Osteoblast (primary cell): ENCODE measurements around the gene METTL22. TPM values are rescaled to one million over a fixed set of nuclear protein-coding genes. Genes with fewer than 3 reads are reported as not detected.

Experiments used
- DNase-seq: peaks from one replicate; pipeline ENCODE4 v3.0.0; 2011; ENCODE audit warnings: low spot score, mixed read lengths; ENCODE audit not compliant: insufficient read length; ENCODE audit errors: missing footprints
- H2AFZ ChIP-seq: 2 replicates; pipeline ENCODE4 v1.6.0; 2011; ENCODE audit warnings: mild to moderate bottlenecking, low read length
- H3K27ac ChIP-seq: 2 replicates; pipeline ENCODE4 v1.5.1; 2011; ENCODE audit warnings: mild to moderate bottlenecking, low read depth, low read length, moderate library complexity
- H3K27me3 ChIP-seq: 2 replicates; pipeline ENCODE4 v1.6.0; 2012; ENCODE audit warnings: mild to moderate bottlenecking, control low read depth, inconsistent platforms, low read length, moderate library complexity; ENCODE audit not compliant: insufficient read depth
- H3K36me3 ChIP-seq: 2 replicates; pipeline ENCODE4 v1.5.1; 2011; ENCODE audit warnings: mild to moderate bottlenecking, low read length, control low read depth, moderate library complexity; ENCODE audit not compliant: insufficient read depth
- H3K4me1 ChIP-seq: 2 replicates; pipeline ENCODE4 v1.5.1; 2011; ENCODE audit warnings: mild to moderate bottlenecking, low read length, control low read depth, moderate library complexity; ENCODE audit not compliant: insufficient read depth
- H3K4me2 ChIP-seq: 2 replicates; pipeline ENCODE4 v1.6.0; 2011; ENCODE audit warnings: mild to moderate bottlenecking, low read length; ENCODE audit not compliant: insufficient read depth
- H3K4me3 ChIP-seq: fragments of 200-600 bp; sonication (generic); 3 replicates; pipeline ENCODE4 v1.5.1; 2012; ENCODE audit warnings: mild to moderate bottlenecking, low read length, inconsistent platforms; ENCODE audit not compliant: insufficient read depth
- H3K79me2 ChIP-seq: 2 replicates; pipeline ENCODE4 v1.6.0; 2012; ENCODE audit warnings: mild to moderate bottlenecking, low read length, control low read depth, inconsistent platforms; ENCODE audit not compliant: insufficient read depth
- H3K9me3 ChIP-seq: 2 replicates; pipeline ENCODE4 v1.5.1; 2011; ENCODE audit warnings: low read depth, low read length, control low read depth
- H4K20me1 ChIP-seq: 2 replicates; pipeline ENCODE4 v1.6.0; 2012; ENCODE audit warnings: mild to moderate bottlenecking, low read length, control low read depth; ENCODE audit not compliant: insufficient read depth
- total RNA-seq: library from RNA; depleted of rRNA; stranded (reverse); fragments of >200 nt; gene quantifications from 2 replicates; pipeline ENCODE4 v1.2.3, GENCODE V29; 2012
- TF ChIP-seq, protein P1 (sequence below): IDR thresholded peaks from 2 replicates; pipeline ENCODE4 v1.5.1; 2011; ENCODE audit warnings: mild to moderate bottlenecking, low read depth, low read length, moderate library complexity; ENCODE audit errors: extremely low read depth

Gene METTL22
- total RNA-seq, 1 donor, result 46.0 TPM

DNA sequence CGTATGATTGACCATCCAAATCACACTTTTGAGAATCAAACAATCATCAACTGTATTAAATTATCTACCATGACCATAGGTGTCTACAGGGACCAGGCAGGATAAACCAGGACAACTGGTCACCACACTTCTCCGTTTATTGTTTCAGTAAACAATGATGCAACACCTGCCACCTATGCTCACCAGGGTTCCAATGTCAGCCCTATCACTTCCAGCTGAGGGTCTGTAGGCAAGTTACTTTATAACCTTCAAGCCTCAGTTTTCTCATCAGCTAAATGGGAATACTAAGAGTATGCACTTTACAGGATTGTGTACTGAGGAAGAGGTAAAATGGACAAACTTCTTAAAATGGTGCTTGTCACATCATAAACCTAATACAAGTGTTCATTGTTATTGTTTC lies 46.1 kb upstream of the METTL22 start:
- H4K20me1 ChIP-seq, result no peaks in the 10 kb centered on the region
- TF ChIP-seq, protein P1, sequence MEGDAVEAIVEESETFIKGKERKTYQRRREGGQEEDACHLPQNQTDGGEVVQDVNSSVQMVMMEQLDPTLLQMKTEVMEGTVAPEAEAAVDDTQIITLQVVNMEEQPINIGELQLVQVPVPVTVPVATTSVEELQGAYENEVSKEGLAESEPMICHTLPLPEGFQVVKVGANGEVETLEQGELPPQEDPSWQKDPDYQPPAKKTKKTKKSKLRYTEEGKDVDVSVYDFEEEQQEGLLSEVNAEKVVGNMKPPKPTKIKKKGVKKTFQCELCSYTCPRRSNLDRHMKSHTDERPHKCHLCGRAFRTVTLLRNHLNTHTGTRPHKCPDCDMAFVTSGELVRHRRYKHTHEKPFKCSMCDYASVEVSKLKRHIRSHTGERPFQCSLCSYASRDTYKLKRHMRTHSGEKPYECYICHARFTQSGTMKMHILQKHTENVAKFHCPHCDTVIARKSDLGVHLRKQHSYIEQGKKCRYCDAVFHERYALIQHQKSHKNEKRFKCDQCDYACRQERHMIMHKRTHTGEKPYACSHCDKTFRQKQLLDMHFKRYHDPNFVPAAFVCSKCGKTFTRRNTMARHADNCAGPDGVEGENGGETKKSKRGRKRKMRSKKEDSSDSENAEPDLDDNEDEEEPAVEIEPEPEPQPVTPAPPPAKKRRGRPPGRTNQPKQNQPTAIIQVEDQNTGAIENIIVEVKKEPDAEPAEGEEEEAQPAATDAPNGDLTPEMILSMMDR, result no peak
- no peaks in the 10 kb centered on the region for H3K4me1 ChIP-seq
- H3K79me2 ChIP-seq, result no peaks in the 10 kb centered on the region
- peaks cover 17% of the 10 kb centered on the region for H3K27me3 ChIP-seq
- DNase-seq, result no peak
- no peak overlapping the region for H2AFZ ChIP-seq
- no peaks in the 10 kb centered on the region for H3K9me3 ChIP-seq
- no peak overlapping the region for H3K27ac ChIP-seq
- no peak overlapping the region for H3K4me3 ChIP-seq
- H3K4me2 ChIP-seq, result no peak overlapping the region
- no peaks in the 10 kb centered on the region for H3K36me3 ChIP-seq

DNA sequence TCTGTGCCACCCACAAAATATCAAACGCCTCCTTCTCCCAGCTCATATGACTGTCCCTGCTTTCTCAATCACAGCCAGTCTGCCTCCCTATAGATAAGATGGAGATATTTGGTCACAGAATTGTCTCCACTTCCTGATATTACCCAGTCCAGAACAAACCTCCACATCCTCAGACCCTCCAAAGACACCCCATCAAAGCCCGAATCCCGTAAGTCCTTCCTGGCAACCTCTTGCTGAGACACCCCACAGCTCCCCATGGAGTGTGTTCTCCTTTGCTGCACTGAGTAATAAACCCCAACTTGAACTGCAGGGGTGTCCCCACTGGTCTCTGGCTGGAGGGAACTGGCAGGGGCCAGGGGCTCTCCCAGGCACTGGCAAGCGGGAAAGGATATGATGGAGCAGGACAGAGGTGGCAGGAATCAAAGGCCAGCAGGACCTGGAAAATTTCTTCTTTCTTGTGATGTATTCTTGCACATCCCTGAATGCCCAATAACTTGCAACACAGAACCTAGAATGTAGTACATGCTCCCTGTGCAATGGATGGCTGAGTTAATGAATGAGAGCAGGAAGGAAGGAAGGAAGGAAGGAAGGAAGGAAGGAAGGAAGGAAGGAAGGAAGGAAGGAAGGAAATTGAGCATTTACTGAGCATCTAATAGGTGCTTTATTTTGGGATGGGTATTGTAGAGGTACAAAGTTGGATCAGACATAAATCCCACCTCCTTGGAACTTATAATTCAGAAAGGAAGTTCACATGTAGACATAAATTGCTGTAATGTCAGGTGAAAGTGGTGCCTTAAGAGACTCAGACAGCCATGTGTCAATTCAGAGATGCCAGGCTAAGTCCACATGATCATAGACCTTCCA lies 45.1 kb upstream of the METTL22 start:
- H3K4me3 ChIP-seq, result no peak overlapping the region
- H3K27me3 ChIP-seq, result peaks cover 13% of the 10 kb centered on the region
- H3K9me3 ChIP-seq, result no peaks in the 10 kb centered on the region
- DNase-seq, result no peak
- no peak overlapping the region for H2AFZ ChIP-seq
- no peaks in the 10 kb centered on the region for H4K20me1 ChIP-seq
- no peaks in the 10 kb centered on the region for H3K4me1 ChIP-seq
- H3K4me2 ChIP-seq, result no peak overlapping the region
- H3K79me2 ChIP-seq, result no peaks in the 10 kb centered on the region
- no peaks in the 10 kb centered on the region for H3K36me3 ChIP-seq
- TF ChIP-seq, protein P1, result no peak
- H3K27ac ChIP-seq, result no peak overlapping the region

DNA sequence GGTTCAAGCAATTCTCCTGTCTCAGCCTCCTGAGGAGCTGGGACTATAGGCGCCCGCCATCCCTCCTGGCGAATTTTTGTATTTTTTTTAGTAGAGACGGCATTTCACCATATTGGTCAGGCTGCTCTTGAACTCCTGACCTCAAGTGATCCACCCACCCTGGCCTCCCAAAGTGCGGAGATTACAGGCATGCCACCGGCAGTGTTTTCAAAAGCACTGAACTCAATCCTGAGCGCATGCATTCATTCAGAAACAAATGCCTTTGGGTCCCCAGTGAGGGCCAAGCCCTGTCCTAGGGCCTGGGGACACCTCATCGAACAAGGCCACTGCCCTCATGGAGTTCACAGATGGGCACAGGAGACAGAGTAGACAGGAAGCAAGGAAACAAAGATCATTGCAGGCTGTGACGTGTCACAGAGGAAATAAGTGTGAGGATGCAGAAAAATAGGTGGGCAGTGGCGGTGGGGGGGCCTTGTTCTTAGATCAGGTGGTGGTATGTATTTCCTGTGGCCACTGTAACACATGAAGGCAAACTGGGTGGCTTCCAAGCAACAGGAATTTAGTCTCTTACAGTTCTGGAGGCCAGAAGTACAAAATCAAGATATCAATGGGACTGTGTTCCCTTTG lies 43.7 kb upstream of the METTL22 start:
- H3K9me3 ChIP-seq, result no peaks in the 10 kb centered on the region
- H3K79me2 ChIP-seq, result no peaks in the 10 kb centered on the region
- no peak overlapping the region for H3K4me3 ChIP-seq
- H3K4me1 ChIP-seq, result no peaks in the 10 kb centered on the region
- H3K4me2 ChIP-seq, result no peak overlapping the region
- peaks cover 6% of the 10 kb centered on the region for H3K27me3 ChIP-seq
- H3K36me3 ChIP-seq, result no peaks in the 10 kb centered on the region
- no peak overlapping the region for H3K27ac ChIP-seq
- TF ChIP-seq, protein P1, result no peak
- H2AFZ ChIP-seq, result no peak overlapping the region
- no peak for DNase-seq
- H4K20me1 ChIP-seq, result no peaks in the 10 kb centered on the region

DNA sequence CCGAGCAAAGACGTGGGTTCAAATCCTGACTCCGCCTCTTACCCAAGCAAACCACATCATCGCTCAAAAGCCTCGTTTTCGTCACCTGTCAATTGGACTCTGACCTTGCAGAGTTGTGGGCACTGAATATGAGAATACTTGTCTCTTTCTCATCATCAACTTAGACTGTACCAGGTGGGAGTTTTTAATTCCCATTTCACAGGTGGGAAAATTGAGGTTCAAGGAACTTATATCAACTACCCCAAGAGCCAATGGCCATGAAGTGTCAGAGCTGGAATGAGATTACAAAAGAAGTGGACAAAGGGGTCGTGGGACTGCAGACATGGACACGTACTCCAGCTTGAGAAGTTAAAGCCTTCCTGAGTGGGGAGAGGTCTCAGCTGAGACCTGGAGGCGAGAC lies 41.9 kb upstream of the METTL22 start:
- no peak overlapping the region for H3K4me2 ChIP-seq
- no peaks in the 10 kb centered on the region for H4K20me1 ChIP-seq
- TF ChIP-seq, protein P1, result no peak

More for the DNA sequence above, 41.9 kb upstream of the METTL22 start:
- DNase-seq, result no peak
- Histone ChIP-seq H3K27ac (no peak overlapping the region), H2AFZ (no peak overlapping the region), H3K36me3 (no peaks in the 10 kb centered on the region), H3K27me3 (peaks cover 6% of the 10 kb centered on the region), H3K79me2 (no peaks in the 10 kb centered on the region), H3K9me3 (no peaks in the 10 kb centered on the region), H3K4me1 (no peaks in the 10 kb centered on the region), H3K4me3 (no peak overlapping the region)
